ENCODE measurements around the gene PRPSAP2. TPM values are rescaled to one million over a fixed set of nuclear protein-coding genes. Genes with fewer than 3 reads are reported as not detected.
"Not testable (repeated sequence)": the region's sequence is repeated elsewhere in the genome, so short reads cannot be mapped to it uniquely, and the experiment has no call there.

PRPSAP2 gene
- total and polyA plus RNA-seq, 9 donors: 21.9 to 32.1 (median 25.5) TPM

- H3K27me3 ChIP-seq (ENCODE audit: control insufficient read depth, insufficient read depth, low read length): no peaks in the 10 kb centered on the region
- H3K4me1 ChIP-seq (ENCODE audit: control insufficient read depth, insufficient read depth, low read length): peaks cover 10% of the 10 kb centered on the region
- 89% methylated on average over 5 of the region's 7 CpGs for WGBS (ENCODE audit: insufficient coverage)
- H3K36me3 ChIP-seq (ENCODE audit: control insufficient read depth, insufficient read depth, low read length): no peaks in the 10 kb centered on the region
- no peak overlapping the region for H3K4me3 ChIP-seq (ENCODE audit: low read length)
- H3K9me3 ChIP-seq (replicated peaks; ENCODE audit: control insufficient read depth, low read depth, low read length): no peaks in the 10 kb centered on the region
- no peak for DNase-seq
- H3K27ac ChIP-seq (ENCODE audit: low read length): no peak overlapping the region
Measured at GRCh38 chr17:18854956-18855355, 3.0 kb upstream of the PRPSAP2 start.

GRCh38 chr17:18855831-18856569 lies 1.9 kb upstream of the PRPSAP2 start:
- 0% methylated on average over 21 of the region's 29 CpGs for WGBS (ENCODE audit: insufficient coverage)
- Histone ChIP-seq H3K27me3 (ENCODE audit: control insufficient read depth, insufficient read depth, low read length) (no peaks in the 10 kb centered on the region), H3K27ac (ENCODE audit: low read length) (peak overlapping the region; percentile 97), H3K4me1 (ENCODE audit: control insufficient read depth, insufficient read depth, low read length) (peaks cover 10% of the 10 kb centered on the region), H3K9me3 (replicated peaks; ENCODE audit: control insufficient read depth, low read depth, low read length) (no peaks in the 10 kb centered on the region), H3K4me3 (ENCODE audit: low read length) (peak overlapping the region; percentile 81), H3K36me3 (ENCODE audit: control insufficient read depth, insufficient read depth, low read length) (no peaks in the 10 kb centered on the region)
- DNase-seq: peak; percentile 99

GRCh38 chr17:18856570-18856915 lies 1.4 kb upstream of the PRPSAP2 start:
- H3K4me1 ChIP-seq (ENCODE audit: control insufficient read depth, insufficient read depth, low read length): peaks cover 10% of the 10 kb centered on the region
- no peaks in the 10 kb centered on the region for H3K36me3 ChIP-seq (ENCODE audit: control insufficient read depth, insufficient read depth, low read length)
- H3K27ac ChIP-seq (ENCODE audit: low read length): peak overlapping the region; percentile 97
- peak overlapping the region; percentile 81 for H3K4me3 ChIP-seq (ENCODE audit: low read length)
- peak; percentile 48 for DNase-seq
- H3K27me3 ChIP-seq (ENCODE audit: control insufficient read depth, insufficient read depth, low read length): no peaks in the 10 kb centered on the region
- H3K9me3 ChIP-seq (replicated peaks; ENCODE audit: control insufficient read depth, low read depth, low read length): no peaks in the 10 kb centered on the region
- no CpG with 5 or more reads among the region's 7 CpGs for WGBS (ENCODE audit: insufficient coverage)

- Histone ChIP-seq H3K27me3 (ENCODE audit: control insufficient read depth, insufficient read depth, low read length) (no peaks in the 10 kb centered on the region), H3K4me3 (ENCODE audit: low read length) (peak overlapping the region; percentile 83), H3K4me1 (ENCODE audit: control insufficient read depth, insufficient read depth, low read length) (peaks cover 10% of the 10 kb centered on the region), H3K27ac (ENCODE audit: low read length) (peak overlapping the region; percentile 91), H3K9me3 (replicated peaks; ENCODE audit: control insufficient read depth, low read depth, low read length) (no peaks in the 10 kb centered on the region), H3K36me3 (ENCODE audit: control insufficient read depth, insufficient read depth, low read length) (no peaks in the 10 kb centered on the region)
- no CpG with 5 or more reads among the region's 12 CpGs for WGBS (ENCODE audit: insufficient coverage)
- DNase-seq: no peak
Measured at GRCh38 chr17:18858567-18859245, 775 bp downstream of the PRPSAP2 start.

- peak; percentile 15 for DNase-seq
- Histone ChIP-seq H3K36me3 (ENCODE audit: control insufficient read depth, insufficient read depth, low read length) (no peaks in the 10 kb centered on the region), H3K9me3 (replicated peaks; ENCODE audit: control insufficient read depth, low read depth, low read length) (no peaks in the 10 kb centered on the region), H3K27ac (ENCODE audit: low read length) (no peak overlapping the region), H3K4me1 (ENCODE audit: control insufficient read depth, insufficient read depth, low read length) (peaks cover 10% of the 10 kb centered on the region), H3K27me3 (ENCODE audit: control insufficient read depth, insufficient read depth, low read length) (no peaks in the 10 kb centered on the region), H3K4me3 (ENCODE audit: low read length) (peak overlapping the region; percentile 83)
- no CpG with 5 or more reads among the region's 4 CpGs for WGBS (ENCODE audit: insufficient coverage)
Measured at GRCh38 chr17:18859256-18859655, 1.3 kb downstream of the PRPSAP2 start.

GRCh38 chr17:18860161-18860972 lies 2.4 kb downstream of the PRPSAP2 start:
- no peak overlapping the region for H3K27ac ChIP-seq (ENCODE audit: low read length)
- H3K27me3 ChIP-seq (ENCODE audit: control insufficient read depth, insufficient read depth, low read length): no peaks in the 10 kb centered on the region
- no peak for DNase-seq
- WGBS (ENCODE audit: insufficient coverage): 98% methylated on average over 7 of the region's 9 CpGs
- peaks cover 3% of the 10 kb centered on the region for H3K36me3 ChIP-seq (ENCODE audit: control insufficient read depth, insufficient read depth, low read length)
- no peak overlapping the region for H3K4me3 ChIP-seq (ENCODE audit: low read length)
- H3K9me3 ChIP-seq (replicated peaks; ENCODE audit: control insufficient read depth, low read depth, low read length): no peaks in the 10 kb centered on the region
- peaks cover 5% of the 10 kb centered on the region for H3K4me1 ChIP-seq (ENCODE audit: control insufficient read depth, insufficient read depth, low read length)

- Histone ChIP-seq H3K27me3 (ENCODE audit: control insufficient read depth, insufficient read depth, low read length) (no peaks in the 10 kb centered on the region), H3K4me3 (ENCODE audit: low read length) (no peak overlapping the region), H3K36me3 (ENCODE audit: control insufficient read depth, insufficient read depth, low read length) (peaks cover 6% of the 10 kb centered on the region), H3K4me1 (ENCODE audit: control insufficient read depth, insufficient read depth, low read length) (peaks cover 3% of the 10 kb centered on the region), H3K27ac (ENCODE audit: low read length) (no peak overlapping the region), H3K9me3 (replicated peaks; ENCODE audit: control insufficient read depth, low read depth, low read length) (no peaks in the 10 kb centered on the region)
- no peak for DNase-seq
- 67% methylated on average over 2 of the region's 5 CpGs for WGBS (ENCODE audit: insufficient coverage)
Measured at GRCh38 chr17:18862011-18862410, 4.1 kb downstream of the PRPSAP2 start.

- WGBS (ENCODE audit: insufficient coverage): 74% methylated on average over 5 of the region's 5 CpGs
- H3K9me3 ChIP-seq (replicated peaks; ENCODE audit: control insufficient read depth, low read depth, low read length); DNase-seq; H3K4me1 ChIP-seq (ENCODE audit: control insufficient read depth, insufficient read depth, low read length); H3K27ac ChIP-seq (ENCODE audit: low read length); H3K27me3 ChIP-seq (ENCODE audit: control insufficient read depth, insufficient read depth, low read length); H3K4me3 ChIP-seq (ENCODE audit: low read length): not testable (repeated sequence)
- peaks cover 30% of the 10 kb centered on the region for H3K36me3 ChIP-seq (ENCODE audit: control insufficient read depth, insufficient read depth, low read length)
Measured at GRCh38 chr17:18864996-18865395, 7.1 kb downstream of the PRPSAP2 start.

- H3K9me3 ChIP-seq (replicated peaks; ENCODE audit: control insufficient read depth, low read depth, low read length): no peaks in the 10 kb centered on the region
- no CpG with 5 or more reads among the region's 8 CpGs for WGBS (ENCODE audit: insufficient coverage)
- H3K27me3 ChIP-seq (ENCODE audit: control insufficient read depth, insufficient read depth, low read length): no peaks in the 10 kb centered on the region
- no peak overlapping the region for H3K4me3 ChIP-seq (ENCODE audit: low read length)
- no peak for DNase-seq
- H3K4me1 ChIP-seq (ENCODE audit: control insufficient read depth, insufficient read depth, low read length): no peaks in the 10 kb centered on the region
- peaks cover 40% of the 10 kb centered on the region for H3K36me3 ChIP-seq (ENCODE audit: control insufficient read depth, insufficient read depth, low read length)
- no peak overlapping the region for H3K27ac ChIP-seq (ENCODE audit: low read length)
Measured at GRCh38 chr17:18866866-18867813, 9.2 kb downstream of the PRPSAP2 start.
